GM21360 (cell line): ENCODE measurements around the gene FAM81B.

Source experiments
- ATAC-seq: cut with Tn5 transposase; IDR thresholded peaks from one replicate; pipeline ENCODE4 v1.9.1; 2021; ENCODE audit warnings: mild to moderate bottlenecking, moderate library complexity; ENCODE audit not compliant: unreplicated experiment

Gene FAM81B

DNA sequence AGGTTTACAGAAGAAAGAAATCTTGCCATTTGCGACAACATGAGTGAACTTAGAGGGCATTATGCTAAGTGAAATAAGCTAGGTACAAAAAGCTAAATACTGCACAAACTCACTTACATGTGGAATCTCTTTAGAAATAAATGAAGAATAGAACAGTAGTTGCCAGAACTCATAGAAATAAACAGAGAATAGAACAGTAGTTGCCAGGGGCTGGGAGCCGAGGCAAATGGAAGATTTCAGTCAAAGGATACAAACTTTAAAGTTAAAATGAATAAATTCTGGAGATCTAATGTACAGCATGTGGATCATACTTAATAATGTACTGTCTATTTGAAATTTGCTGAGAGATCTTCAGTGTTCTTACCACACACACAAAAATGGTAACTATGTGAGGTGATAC is 63.4 kb downstream of the FAM81B start:
- no peak for ATAC-seq

DNA sequence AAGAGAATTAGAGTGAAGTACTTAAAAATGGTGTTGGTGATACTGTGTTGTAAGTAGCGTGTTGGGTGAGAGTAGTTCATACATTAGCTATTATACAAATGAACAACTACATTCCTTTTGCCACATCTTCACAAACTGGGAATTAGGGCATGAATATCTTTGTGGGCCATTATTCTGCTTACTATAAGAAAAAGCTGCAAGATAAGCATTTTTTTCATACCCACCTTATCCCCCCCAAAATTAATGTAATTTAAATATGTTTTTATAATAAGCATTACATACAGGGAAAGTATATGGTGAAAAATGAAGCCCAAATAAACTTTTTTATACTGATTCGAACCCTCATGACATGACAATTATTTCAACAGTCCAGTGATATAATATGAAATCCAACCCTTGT is 69.5 kb downstream of the FAM81B start:
- no peak for ATAC-seq

- no peak for ATAC-seq
These were observed 80.3 kb downstream of the FAM81B start for GRCh38 chr5:95471487-95471886.

DNA sequence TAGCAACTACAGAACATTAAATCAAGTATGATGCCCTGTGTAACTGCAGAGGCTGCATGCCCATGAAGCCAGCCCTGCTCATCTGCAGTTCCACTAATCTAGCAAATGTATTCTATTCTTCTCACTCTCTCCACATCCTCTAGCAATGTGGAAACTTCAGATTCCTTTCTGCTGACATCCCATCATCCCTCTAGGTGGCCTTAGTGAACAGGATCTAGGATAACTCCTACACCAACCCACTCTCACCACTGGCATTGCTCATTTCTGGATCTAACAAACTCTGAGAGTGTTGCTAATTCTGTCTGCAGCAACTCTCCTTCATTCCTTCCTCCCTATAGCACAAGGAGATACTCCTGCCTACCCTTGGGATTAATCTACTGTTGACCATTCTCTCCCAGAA is 80.8 kb downstream of the FAM81B start:
- no peak for ATAC-seq

GRCh38 chr5:95484421-95484820 is 93.3 kb downstream of the FAM81B start:
- ATAC-seq = no peak

GRCh38 chr5:95486191-95486590 is 95.0 kb downstream of the FAM81B start:
- no peak for ATAC-seq

- ATAC-seq = no peak
These were observed 96.7 kb downstream of the FAM81B start for GRCh38 chr5:95487880-95488279.
